CD14-positive monocyte (primary cell): ENCODE measurements around the gene CSTB. TPM values are rescaled to one million over a fixed set of nuclear protein-coding genes. Genes with fewer than 3 reads are reported as not detected.

Experiments
- DNase-seq, 3 donors: peaks; one replicate each; pipeline ENCODE4 v3.0.0-alpha.2; 2011 to 2022
- H2AFZ ChIP-seq: 2 replicates; pipeline ENCODE4 v1.6.0; 2012; ENCODE audit warnings: mild to moderate bottlenecking, low read depth, low read length, inconsistent platforms; ENCODE audit not compliant: insufficient read depth, poor library complexity, severe bottlenecking
- H3K27ac ChIP-seq, 2 donors: 1 replicate in 1 of 2; 2 replicates in 1 of 2; pipeline ENCODE4 v1.5.1; 2012 to 2013; ENCODE audit warnings: low read length in 2 of 2, control low read depth in 1 of 2, inconsistent platforms in 1 of 2, low read depth in 1 of 2, mild to moderate bottlenecking in 1 of 2
- H3K27me3 ChIP-seq, 2 donors: one replicate each; pipeline versions ENCODE4 v1.6.0 to v1.6.1; 2011 to 2013; ENCODE audit warnings: low read length in 2 of 2; ENCODE audit not compliant: control insufficient read depth in 2 of 2, insufficient read depth in 2 of 2
- H3K36me3 ChIP-seq, 2 donors: replicated peaks in 1 of 2; 1 replicate in 1 of 2; 2 replicates in 1 of 2; pipeline versions ENCODE4 v1.5.1 to v1.6.1; 2012 to 2013; ENCODE audit warnings: low read length in 2 of 2, control low read depth in 1 of 2, inconsistent platforms in 1 of 2, mild to moderate bottlenecking in 1 of 2; ENCODE audit not compliant: insufficient read depth in 2 of 2, control insufficient read depth in 1 of 2
- H3K4me1 ChIP-seq, 2 donors: 1 replicate in 1 of 2; 2 replicates in 1 of 2; pipeline versions ENCODE4 v1.5.1 to v1.6.1; 2012 to 2013; ENCODE audit warnings: low read length in 2 of 2, control low read depth in 1 of 2, inconsistent platforms in 1 of 2, mild to moderate bottlenecking in 1 of 2, moderate library complexity in 1 of 2; ENCODE audit not compliant: insufficient read depth in 2 of 2, control insufficient read depth in 1 of 2
- H3K4me2 ChIP-seq: replicated peaks from 2 replicates; pipeline ENCODE3; 2012; ENCODE audit warnings: low read length, moderate library complexity, mild to moderate bottlenecking; ENCODE audit not compliant: poor library complexity, severe bottlenecking; ENCODE audit errors: extremely low read depth
- H3K4me3 ChIP-seq, 3 experiments: fragments of 200-600 bp in 1 of 3; sonication (generic) in 1 of 3; replicated peaks in 1 of 3; 1 replicate in 2 of 3; 2 replicates in 1 of 3; pipeline ENCODE4 v1.5.1; 2011 to 2013; ENCODE audit warnings: low read length in 3 of 3, mild to moderate bottlenecking in 3 of 3, control low read depth in 2 of 3, low read depth in 2 of 3, inconsistent platforms in 1 of 3, moderate library complexity in 1 of 3
- H3K79me2 ChIP-seq: 2 replicates; pipeline ENCODE4 v1.6.0; 2012; ENCODE audit warnings: mild to moderate bottlenecking, control low read depth, inconsistent platforms, low read length, moderate library complexity; ENCODE audit not compliant: insufficient read depth
- H3K9ac ChIP-seq: 2 replicates; pipeline ENCODE4 v1.6.0; 2017; ENCODE audit warnings: low read length, mild to moderate bottlenecking; ENCODE audit not compliant: insufficient read depth, poor library complexity, severe bottlenecking
- H3K9me3 ChIP-seq, 2 donors: replicated peaks in 1 of 2; 1 replicate in 1 of 2; 2 replicates in 1 of 2; pipeline versions ENCODE4 v1.5.1 to v1.6.1; 2012 to 2013; ENCODE audit warnings: low read length in 2 of 2, control low read depth in 1 of 2; ENCODE audit not compliant: control insufficient read depth in 1 of 2, insufficient read depth in 1 of 2
- H4K20me1 ChIP-seq: 2 replicates; pipeline ENCODE4 v1.6.0; 2012; ENCODE audit warnings: mild to moderate bottlenecking, low read length, control low read depth, moderate library complexity; ENCODE audit not compliant: insufficient read depth
- H3K27ac Mint-ChIP-seq, 7 donors: one replicate each; pipeline ENCODE4 v1.8.0; 2020; ENCODE audit warnings: mild to moderate bottlenecking in 7 of 7, mixed read lengths in 7 of 7, moderate library complexity in 6 of 7, inconsistent platforms in 2 of 7
- H3K27me3 Mint-ChIP-seq, 3 donors: one replicate each; pipeline ENCODE4 v1.8.0; 2021 to 2022; ENCODE audit warnings: low read depth in 3 of 3, mild to moderate bottlenecking in 3 of 3, mixed read lengths in 3 of 3, moderate library complexity in 3 of 3, inconsistent platforms in 1 of 3
- H3K36me3 Mint-ChIP-seq, 2 donors: one replicate each; pipeline ENCODE4 v1.8.0; 2020; ENCODE audit warnings: mixed read lengths in 2 of 2, inconsistent platforms in 1 of 2, mild to moderate bottlenecking in 1 of 2
- H3K4me1 Mint-ChIP-seq: one replicate; pipeline ENCODE4 v1.8.0; 2020; ENCODE audit warnings: mild to moderate bottlenecking, mixed read lengths
- H3K4me3 Mint-ChIP-seq, 2 donors: one replicate each; pipeline ENCODE4 v1.8.0; 2020; ENCODE audit warnings: mild to moderate bottlenecking in 2 of 2, mixed read lengths in 2 of 2, moderate library complexity in 1 of 2
- H3K9me3 Mint-ChIP-seq, 7 donors: one replicate each; pipeline ENCODE4 v1.8.0; 2020 to 2022; ENCODE audit warnings: mixed read lengths in 7 of 7, mild to moderate bottlenecking in 6 of 7, moderate library complexity in 6 of 7, inconsistent platforms in 2 of 7
- CTCF ChIP-seq: fragments of 200-600 bp; IDR thresholded peaks from one replicate; pipeline ENCODE4 v1.8.0; 2022; ENCODE audit warnings: antibody characterized with exemption, mild to moderate bottlenecking
- WGBS: methylation state at CpG from one replicate; pipeline ENCODE4 v1.1.5; 2013; ENCODE audit warnings: missing lambda C conversion rate; ENCODE audit not compliant: insufficient coverage; 5-methylcytosine and 5-hydroxymethylcytosine counted together
- intact Hi-C, 2 donors: fragments of 100-400 bp; cut with micrococcal nuclease; formaldehyde crosslinking; loops; one replicate each; pipeline versions ENCODE4 v1.15.0 to v1.15.1; 2023
- polyA plus RNA-seq, 3 donors: library from polyadenylated mRNA; depleted of rRNA in 1 of 3; unstranded in 2 of 3; stranded (reverse) in 1 of 3; fragments of 300-500 nt in 2 of 3; fragments of >200 nt in 1 of 3; fragmentation: Illumina TruSeq in 2 of 3; gene quantifications; 1 replicate in 2 of 3; 2 replicates in 1 of 3; pipeline ENCODE4 v1.2.3, GENCODE V29; 2012 to 2021

CSTB gene
- polyA plus RNA-seq, 3 donors, result 73.7 to 120 (median 115) TPM

- Histone ChIP-seq H2AFZ (no peak overlapping the region), H3K4me1 (peaks cover 26 to 40% of the 10 kb centered on the region in 2 donors), H3K9ac (no peak overlapping the region), H3K4me2 (no peak overlapping the region), H3K4me3 (no peak overlapping the region), H3K27ac (no peak overlapping the region), H4K20me1 (no peaks in the 10 kb centered on the region), H3K79me2 (no peaks in the 10 kb centered on the region), H3K9me3 (no peaks in the 10 kb centered on the region), H3K36me3 (no peaks in the 10 kb centered on the region), H3K27me3 (no peaks in the 10 kb centered on the region)
- H3K27me3 Mint-ChIP-seq, result peaks cover 0 to 5% (median 2%) of the 10 kb centered on the region in 3 donors
- H3K27ac Mint-ChIP-seq, result no peak overlapping the region
- no peaks in the 10 kb centered on the region for H3K9me3 Mint-ChIP-seq
- H3K36me3 Mint-ChIP-seq, result peaks cover 0 to 4% of the 10 kb centered on the region in 2 donors
- no peak overlapping the region for H3K4me3 Mint-ChIP-seq
- no peak for TF ChIP-seq CTCF
- intact Hi-C loops, result loop anchor here in 1 of 2 donors (10.0 kb wide), 1 partner anchor 552 kb away; the partner anchor contains the start of gene CFAP410
- WGBS, result 93% methylated on average over 4 of the region's 5 CpGs
- peaks cover 32% of the 10 kb centered on the region for H3K4me1 Mint-ChIP-seq
- peak in 1 of 3 donors; percentile 58 for DNase-seq
Measured at GRCh38 chr21:43782431-43783097, 6.5 kb upstream of the CSTB start.

- intact Hi-C loops, result loop anchor here in 1 of 2 donors (10.0 kb wide), 1 partner anchor 553 kb away; the partner anchor contains the start of gene CFAP410
- H3K27me3 ChIP-seq, result no peaks in the 10 kb centered on the region
- no peak for DNase-seq
- H3K9me3 ChIP-seq, result no peaks in the 10 kb centered on the region
- H3K27ac Mint-ChIP-seq, result peak overlapping the region in 1 of 7 donors; percentile 43
- H3K36me3 ChIP-seq, result no peaks in the 10 kb centered on the region
- H3K4me3 ChIP-seq, result no peak overlapping the region
- H3K27me3 Mint-ChIP-seq, result peaks cover 0 to 5% (median 2%) of the 10 kb centered on the region in 3 donors
- 76% methylated on average over 6 of the region's 6 CpGs for WGBS
- H3K27ac ChIP-seq, result no peak overlapping the region
- peaks cover 26 to 45% of the 10 kb centered on the region in 2 donors for H3K4me1 ChIP-seq
- no peak for TF ChIP-seq CTCF
- peaks cover 0 to 4% of the 10 kb centered on the region in 2 donors for H3K36me3 Mint-ChIP-seq
- H2AFZ ChIP-seq, result no peak overlapping the region
- H3K79me2 ChIP-seq, result no peaks in the 10 kb centered on the region
- H4K20me1 ChIP-seq, result no peaks in the 10 kb centered on the region
- H3K9me3 Mint-ChIP-seq, result no peaks in the 10 kb centered on the region
- peaks cover 34% of the 10 kb centered on the region for H3K4me1 Mint-ChIP-seq
- H3K4me3 Mint-ChIP-seq, result no peak overlapping the region
- H3K9ac ChIP-seq, result no peak overlapping the region
- no peak overlapping the region for H3K4me2 ChIP-seq
Measured at GRCh38 chr21:43781846-43782245, 5.7 kb upstream of the CSTB start.
